ENCODE measurements around the gene KDM2A.

DNA sequence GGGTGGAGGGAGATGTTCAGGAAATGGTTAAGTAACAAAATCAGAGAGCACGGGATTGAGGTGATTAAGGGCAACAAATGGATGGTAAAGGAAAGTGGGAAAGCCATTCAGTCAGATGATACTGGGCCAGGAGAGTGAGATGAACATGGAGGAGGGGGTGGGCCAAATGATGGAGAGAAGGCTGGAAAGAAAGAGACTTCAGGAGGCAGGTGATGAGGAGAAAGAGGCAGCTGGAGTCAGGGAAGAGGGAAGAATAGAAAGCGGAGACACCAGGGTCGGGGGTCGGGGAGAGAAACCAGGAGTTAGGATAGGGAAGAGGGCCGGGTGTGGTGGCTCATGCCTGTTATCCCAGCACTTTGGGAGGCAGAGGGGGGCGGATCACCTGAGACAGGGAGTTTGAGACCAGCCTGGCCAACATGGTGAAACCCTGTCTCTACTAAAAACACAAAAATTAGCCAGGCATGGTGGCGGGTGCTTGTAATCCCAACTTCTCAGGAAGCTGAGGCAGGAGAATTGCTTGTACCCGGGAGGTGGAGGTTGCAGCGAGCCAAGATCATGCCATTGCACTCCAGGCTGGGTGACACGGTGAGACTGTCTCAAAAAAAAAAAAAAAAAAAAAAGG, 4.7 kb upstream of the KDM2A start:
- TF ChIP-seq, protein P1, sequence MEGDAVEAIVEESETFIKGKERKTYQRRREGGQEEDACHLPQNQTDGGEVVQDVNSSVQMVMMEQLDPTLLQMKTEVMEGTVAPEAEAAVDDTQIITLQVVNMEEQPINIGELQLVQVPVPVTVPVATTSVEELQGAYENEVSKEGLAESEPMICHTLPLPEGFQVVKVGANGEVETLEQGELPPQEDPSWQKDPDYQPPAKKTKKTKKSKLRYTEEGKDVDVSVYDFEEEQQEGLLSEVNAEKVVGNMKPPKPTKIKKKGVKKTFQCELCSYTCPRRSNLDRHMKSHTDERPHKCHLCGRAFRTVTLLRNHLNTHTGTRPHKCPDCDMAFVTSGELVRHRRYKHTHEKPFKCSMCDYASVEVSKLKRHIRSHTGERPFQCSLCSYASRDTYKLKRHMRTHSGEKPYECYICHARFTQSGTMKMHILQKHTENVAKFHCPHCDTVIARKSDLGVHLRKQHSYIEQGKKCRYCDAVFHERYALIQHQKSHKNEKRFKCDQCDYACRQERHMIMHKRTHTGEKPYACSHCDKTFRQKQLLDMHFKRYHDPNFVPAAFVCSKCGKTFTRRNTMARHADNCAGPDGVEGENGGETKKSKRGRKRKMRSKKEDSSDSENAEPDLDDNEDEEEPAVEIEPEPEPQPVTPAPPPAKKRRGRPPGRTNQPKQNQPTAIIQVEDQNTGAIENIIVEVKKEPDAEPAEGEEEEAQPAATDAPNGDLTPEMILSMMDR (conservative IDR thresholded peaks at IDR 0.05; ENCODE audit: low read depth, low read length): no peak
- TF ChIP-seq EZH2phosphoT487 (IDR thresholded peaks at IDR 0.05; ENCODE audit: borderline replicate concordance, low read length): no peak
